ENCODE results near the gene CACNA1I. TPM values are rescaled to one million over a fixed set of nuclear protein-coding genes. Genes with fewer than 3 reads are reported as not detected.

Gene CACNA1I
- total RNA-seq, 2 donors from 2014 or later: 0.69 to 1.0 TPM

- no peak overlapping the region for H3K4me3 ChIP-seq
- H3K27ac ChIP-seq: no peak overlapping the region
- H3K36me3 ChIP-seq: no peaks in the 10 kb centered on the region
- no peak for DNase-seq
- H3K9me3 ChIP-seq: no peaks in the 10 kb centered on the region
- H3K27me3 ChIP-seq: peaks cover 4% of the 10 kb centered on the region
- no peak for TF ChIP-seq CTCF (IDR thresholded peaks at IDR 0.05)
- H3K9ac ChIP-seq (ENCODE audit: low read depth in 2 of 2, low read length in 2 of 2): no peak overlapping the region
- intact Hi-C loops (cut with DNase I): no loop called here
- H3K4me1 ChIP-seq: no peaks in the 10 kb centered on the region
These were observed 85.3 kb downstream of the CACNA1I start for GRCh38 chr22:39655831-39656230.

- Histone ChIP-seq H3K4me1 (peaks cover under 1% of the 10 kb centered on the region), H3K9ac (ENCODE audit: low read depth in 2 of 2, low read length in 2 of 2) (no peak overlapping the region), H3K9me3 (no peaks in the 10 kb centered on the region), H3K27ac (no peak overlapping the region), H3K36me3 (no peaks in the 10 kb centered on the region), H3K4me3 (no peak overlapping the region), H3K27me3 (peaks cover 7% of the 10 kb centered on the region)
- intact Hi-C loops (cut with DNase I): no loop called here
- TF ChIP-seq CTCF (IDR thresholded peaks at IDR 0.05): no peak
- DNase-seq: no peak
These were observed 86.2 kb downstream of the CACNA1I start for GRCh38 chr22:39656495-39657490.

GRCh38 chr22:39658367-39658766 is 87.8 kb downstream of the CACNA1I start:
- Histone ChIP-seq H3K27me3 (peaks cover 23% of the 10 kb centered on the region), H3K9me3 (no peaks in the 10 kb centered on the region), H3K9ac (ENCODE audit: low read depth in 2 of 2, low read length in 2 of 2) (no peak overlapping the region), H3K4me3 (no peak overlapping the region), H3K27ac (no peak overlapping the region), H3K4me1 (peaks cover 5% of the 10 kb centered on the region), H3K36me3 (no peaks in the 10 kb centered on the region)
- intact Hi-C loops (cut with DNase I): no loop called here
- TF ChIP-seq CTCF (IDR thresholded peaks at IDR 0.05): no peak
- no peak for DNase-seq

GRCh38 chr22:39658806-39659463 is 88.4 kb downstream of the CACNA1I start:
- Histone ChIP-seq H3K4me3 (no peak overlapping the region), H3K9me3 (no peaks in the 10 kb centered on the region), H3K36me3 (no peaks in the 10 kb centered on the region), H3K9ac (ENCODE audit: low read depth in 2 of 2, low read length in 2 of 2) (no peak overlapping the region), H3K27ac (no peak overlapping the region), H3K4me1 (peaks cover 11% of the 10 kb centered on the region), H3K27me3 (peaks cover 27% of the 10 kb centered on the region)
- no peak for TF ChIP-seq CTCF (IDR thresholded peaks at IDR 0.05)
- no peak for DNase-seq
- intact Hi-C loops (cut with DNase I): no loop called here

- Histone ChIP-seq H3K9ac (ENCODE audit: low read depth in 2 of 2, low read length in 2 of 2) (no peak overlapping the region), H3K36me3 (no peaks in the 10 kb centered on the region), H3K4me1 (peaks cover 14% of the 10 kb centered on the region), H3K27me3 (peaks cover 27% of the 10 kb centered on the region), H3K4me3 (no peak overlapping the region), H3K27ac (no peak overlapping the region), H3K9me3 (no peaks in the 10 kb centered on the region)
- no peak for DNase-seq
- no peak for TF ChIP-seq CTCF (IDR thresholded peaks at IDR 0.05)
- intact Hi-C loops (cut with DNase I): no loop called here
These were observed 90.9 kb downstream of the CACNA1I start for GRCh38 chr22:39661501-39661841.
